GM18520 (cell line): ENCODE measurements around the gene PEX10.
"Not testable (repeated sequence)": the region's sequence is repeated elsewhere in the genome, so short reads cannot be mapped to it uniquely, and the experiment has no call there.

ENCODE experiments used
- ATAC-seq: cut with Tn5 transposase; IDR thresholded peaks from one replicate; pipeline ENCODE4 v1.9.1; 2021; ENCODE audit not compliant: unreplicated experiment

Gene PEX10

DNA sequence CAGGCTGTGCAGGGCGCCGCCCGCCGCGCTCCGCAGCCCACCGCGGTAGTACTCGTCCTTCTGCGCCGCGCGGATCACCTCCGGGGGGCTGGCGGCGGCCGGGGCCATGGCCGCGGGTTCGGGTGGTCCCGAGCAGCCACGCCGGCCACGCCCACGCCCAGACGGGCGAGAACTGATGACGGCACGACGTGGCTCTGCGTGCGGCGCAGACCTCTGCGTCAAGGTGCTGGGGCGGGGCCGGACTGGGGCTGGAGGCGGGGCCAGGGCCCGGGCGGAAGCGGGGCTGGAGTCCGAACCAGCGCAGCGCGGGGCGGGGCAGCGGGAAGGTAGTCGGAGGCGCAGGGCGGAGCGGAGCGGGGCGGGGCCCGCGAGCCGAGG is at the start of gene PEX10:
Gene PEX10, minus strand, starts transcription at position 170 of the 378 bp plus-strand sequence. Its CDS starts 62 bp downstream, at position 108.
- ATAC-seq: peak; percentile 65

DNA sequence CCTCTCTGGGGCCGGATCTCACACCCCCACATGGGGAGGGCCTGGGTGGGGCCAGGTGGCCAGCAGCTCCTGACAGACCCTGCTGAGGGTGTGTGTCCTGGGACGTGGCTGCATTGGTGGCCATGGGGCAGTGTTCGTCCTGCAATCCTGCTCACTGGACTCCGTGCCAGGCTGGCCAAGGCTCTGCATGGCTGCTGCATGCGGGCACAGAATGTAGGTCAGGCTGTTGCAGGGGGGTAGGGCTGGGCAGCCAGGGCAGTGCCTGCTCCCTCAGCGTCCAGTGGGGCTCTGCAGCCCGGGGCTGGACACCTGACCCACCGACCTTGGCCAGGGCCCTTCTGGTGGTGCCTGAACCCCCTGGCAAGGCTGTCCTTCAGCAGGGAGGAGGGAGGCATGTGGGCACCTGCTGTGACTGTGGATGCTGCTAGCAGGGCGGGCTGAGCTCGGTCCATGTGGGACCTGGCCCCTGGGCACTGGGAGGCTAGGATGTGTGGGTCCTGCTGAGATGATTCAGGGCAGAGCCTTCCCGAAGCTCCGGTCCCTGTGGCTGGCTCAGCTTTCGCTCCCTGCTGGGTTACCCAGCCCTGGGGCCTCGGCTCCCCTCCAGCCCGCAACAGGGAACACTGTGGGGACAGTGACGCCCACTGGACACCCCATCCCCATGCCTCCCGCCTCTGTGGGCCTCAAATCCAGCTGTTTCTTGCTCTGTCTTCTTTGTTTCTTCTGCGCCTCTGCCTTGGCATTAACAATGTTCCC is 48.8 kb upstream of the PEX10 start:
- no peak for ATAC-seq

DNA sequence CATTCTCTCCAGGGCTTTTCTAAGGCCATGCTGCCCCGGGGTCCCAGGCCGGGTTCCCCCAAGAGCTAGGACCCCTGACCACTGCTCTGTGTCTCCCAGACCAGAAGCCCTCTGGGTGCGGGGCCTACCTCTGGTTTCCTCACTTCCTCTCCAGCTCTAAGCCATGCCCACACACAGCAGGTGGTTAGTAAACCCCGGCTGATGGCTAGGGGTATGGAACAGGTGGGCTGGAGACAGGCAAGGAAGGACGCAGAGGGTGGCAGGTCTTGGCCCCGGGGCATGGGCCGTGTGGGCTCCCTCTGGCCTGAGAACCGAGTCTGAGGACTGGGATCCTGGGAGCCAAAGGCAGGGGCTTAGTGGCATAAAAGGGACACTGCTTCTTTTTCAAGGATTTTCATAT is 47.8 kb upstream of the PEX10 start:
- ATAC-seq: no peak

DNA sequence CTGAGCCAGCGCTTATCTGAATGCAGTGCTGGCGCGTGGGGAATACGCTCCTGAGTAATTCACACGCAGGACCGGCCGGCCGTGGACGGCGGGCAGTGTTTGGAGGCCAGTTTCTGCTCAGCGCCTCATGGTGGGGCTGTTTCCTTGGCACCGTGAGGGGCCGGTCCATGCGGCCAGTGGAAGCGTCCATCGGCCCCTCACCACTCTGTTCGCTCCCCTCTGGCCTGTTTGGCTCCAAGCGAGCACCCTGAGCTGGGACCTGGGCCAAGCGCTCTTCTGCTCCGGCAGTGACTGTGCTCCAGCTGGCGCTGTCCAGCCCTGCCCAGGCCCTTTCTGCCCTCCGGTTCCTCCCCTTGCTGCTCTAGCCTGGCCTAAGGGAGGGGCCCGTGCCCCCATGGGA is 47.4 kb upstream of the PEX10 start:
- no peak for ATAC-seq

DNA sequence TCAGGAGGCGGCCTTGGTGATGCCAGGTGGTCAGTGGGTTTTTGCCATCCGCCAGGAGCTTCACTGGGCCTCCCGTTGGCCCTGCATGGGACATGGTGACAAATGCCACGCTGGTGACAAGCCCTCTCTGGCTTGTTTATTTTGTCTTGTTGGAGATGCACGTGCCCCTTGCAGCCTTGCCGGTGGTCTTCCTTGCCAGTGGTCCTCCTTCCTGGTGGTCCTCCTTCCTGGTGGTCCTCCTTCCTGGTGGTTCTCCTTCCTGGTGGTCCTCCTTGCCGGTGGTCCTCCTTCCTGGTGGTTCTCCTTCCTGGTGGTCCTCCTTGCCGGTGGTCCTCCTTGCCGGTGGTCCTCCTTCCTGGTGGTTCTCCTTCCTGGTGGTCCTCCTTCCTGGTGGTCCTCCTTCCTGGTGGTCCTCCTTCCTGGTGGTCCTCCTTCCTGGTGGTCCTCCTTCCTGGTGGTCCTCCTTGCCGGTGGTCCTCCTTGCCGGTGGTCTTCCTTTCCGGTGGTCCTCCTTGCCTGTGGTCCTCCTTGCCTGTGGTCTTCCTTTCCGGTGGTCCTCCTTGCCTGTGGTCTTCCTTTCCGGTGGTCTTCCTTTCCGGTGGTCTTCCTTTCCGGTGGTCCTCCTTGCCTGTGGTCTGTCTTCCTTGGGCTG is 46.9 kb upstream of the PEX10 start:
- not testable (repeated sequence) for ATAC-seq

DNA sequence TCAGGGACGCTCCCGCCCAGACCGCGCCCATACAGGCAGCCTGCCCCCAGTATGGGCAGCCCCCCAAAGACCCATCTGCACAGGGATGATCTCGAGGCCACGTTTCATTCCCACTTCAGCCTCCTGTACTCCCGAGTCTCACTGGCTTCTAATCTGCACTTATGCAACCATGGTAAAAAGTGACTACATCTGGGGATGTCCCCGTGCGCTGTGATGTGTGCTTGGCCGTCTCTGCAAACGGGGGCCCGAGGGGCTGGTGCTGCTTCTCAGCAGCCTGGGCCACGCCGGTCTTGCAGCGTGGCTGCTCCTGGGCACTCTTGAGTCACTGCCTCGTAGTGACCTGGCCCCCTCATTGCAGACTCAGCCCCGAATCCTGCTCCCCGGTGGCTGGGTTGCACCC is 46.3 kb upstream of the PEX10 start:
- no peak for ATAC-seq

DNA sequence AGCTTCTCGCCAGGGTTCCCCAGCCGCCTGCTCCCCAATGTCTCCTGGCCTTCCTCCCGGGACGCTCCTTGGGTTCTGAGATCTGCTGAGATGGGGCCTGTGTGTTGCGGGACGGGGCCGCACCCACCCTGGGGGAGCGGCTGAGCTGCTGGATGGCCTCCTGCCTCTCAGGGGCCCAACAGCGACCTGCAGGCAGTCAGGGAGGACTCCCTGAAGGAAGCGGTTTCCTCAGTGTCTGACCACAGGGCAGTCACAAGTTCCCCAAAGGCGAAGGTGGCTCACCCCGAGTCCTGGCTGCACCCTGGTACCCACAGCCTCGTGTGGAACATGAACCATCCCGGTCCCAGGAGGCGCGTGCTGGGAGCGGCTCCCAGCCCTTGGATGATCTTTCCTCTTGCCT is 45.1 kb upstream of the PEX10 start:
- no peak for ATAC-seq

DNA sequence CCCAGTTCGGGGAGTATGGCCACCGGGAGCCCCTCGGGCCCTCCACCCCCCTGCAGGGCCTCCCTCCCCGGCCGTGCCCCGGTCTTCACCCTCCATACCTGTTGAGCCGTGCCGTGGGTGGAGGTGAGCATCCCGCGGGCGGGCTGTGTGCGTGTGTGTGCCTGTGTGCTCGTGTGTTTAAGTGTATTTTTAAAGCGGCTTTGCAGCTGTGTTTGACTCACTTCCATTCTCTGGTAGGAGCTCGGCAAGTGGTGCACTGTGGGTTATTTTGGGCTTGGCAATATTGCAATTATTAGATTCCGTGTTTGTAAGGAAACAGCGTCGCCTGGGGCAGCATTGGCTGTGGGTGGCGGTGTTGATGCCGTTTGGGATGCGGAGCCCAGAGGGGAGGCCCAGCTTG is 43.4 kb upstream of the PEX10 start:
- no peak for ATAC-seq

DNA sequence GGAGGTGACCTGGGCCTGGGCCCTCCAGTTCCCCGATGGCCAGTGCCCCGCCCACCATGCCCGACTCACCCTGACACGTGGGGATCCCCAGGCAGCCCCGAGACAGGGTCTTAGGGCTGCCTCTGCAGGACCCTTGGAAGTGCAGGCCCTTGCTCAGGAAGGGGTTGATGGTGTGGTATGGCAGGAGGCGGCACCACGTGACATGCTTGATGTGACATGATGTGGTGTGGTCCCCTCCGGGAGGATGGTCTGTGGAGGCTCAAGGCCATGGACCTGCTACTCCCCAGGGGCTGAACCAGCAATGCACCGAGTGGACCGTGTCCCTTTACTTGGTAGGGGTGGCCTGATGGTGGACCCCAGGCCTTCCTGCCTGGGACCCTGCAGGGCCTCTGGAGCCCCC is 41.9 kb upstream of the PEX10 start:
- no peak for ATAC-seq

DNA sequence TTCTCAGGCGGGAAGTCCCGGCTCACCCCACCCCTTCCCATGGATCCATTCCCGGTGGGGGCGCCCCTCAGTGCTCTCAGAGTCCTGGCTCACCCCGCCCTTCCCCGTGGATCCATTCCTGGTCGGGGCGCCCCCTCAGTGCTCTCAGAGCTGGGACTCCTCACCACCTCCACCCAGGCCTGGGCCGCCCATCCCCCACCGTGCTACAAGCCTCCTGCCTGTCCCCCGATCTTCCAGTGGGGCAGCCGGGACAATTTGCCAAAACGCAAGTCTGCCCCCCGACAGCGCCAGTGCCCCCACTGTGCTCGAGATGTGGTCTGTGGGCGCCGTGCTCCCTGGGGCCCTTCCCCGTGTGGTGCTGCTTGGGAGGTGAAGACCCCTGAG is 40.6 kb upstream of the PEX10 start:
- no peak for ATAC-seq

DNA sequence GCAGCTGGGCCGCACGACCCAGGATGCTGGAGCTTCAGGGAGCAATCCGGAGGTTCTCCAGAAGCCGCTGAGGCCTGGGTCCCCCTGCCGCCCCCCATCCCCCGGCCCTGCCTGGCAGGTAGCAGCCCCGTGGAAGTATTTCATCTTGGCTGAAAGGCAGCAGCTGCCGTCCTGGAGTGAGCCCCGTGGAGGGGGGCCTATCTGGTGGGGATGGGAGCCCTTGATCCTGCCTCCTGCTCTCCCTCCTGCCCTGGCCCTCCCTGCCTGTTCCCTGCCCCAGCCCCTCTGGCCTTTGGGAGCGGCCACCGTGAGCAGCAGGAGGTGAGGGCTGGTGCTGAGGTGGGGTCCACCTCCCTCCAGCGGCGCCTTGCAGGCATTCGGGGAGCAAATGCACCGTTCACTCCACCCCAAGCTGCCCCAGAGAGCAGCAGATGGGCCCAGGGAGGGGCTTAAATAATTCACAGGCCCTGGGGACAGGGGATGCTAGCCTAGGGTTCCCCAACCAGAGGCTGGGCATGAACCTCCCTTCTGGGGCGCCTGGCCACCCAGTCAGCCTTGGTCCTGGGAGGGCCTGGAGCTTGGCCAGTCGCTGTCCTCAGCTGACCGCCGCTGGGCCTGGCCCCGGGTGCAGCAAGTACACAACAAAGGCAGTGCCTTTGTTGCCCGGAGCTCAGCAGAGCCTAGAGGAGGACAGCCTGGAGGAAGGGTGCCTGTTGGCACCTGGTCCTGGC is 40.0 kb upstream of the PEX10 start:
- no peak for ATAC-seq

DNA sequence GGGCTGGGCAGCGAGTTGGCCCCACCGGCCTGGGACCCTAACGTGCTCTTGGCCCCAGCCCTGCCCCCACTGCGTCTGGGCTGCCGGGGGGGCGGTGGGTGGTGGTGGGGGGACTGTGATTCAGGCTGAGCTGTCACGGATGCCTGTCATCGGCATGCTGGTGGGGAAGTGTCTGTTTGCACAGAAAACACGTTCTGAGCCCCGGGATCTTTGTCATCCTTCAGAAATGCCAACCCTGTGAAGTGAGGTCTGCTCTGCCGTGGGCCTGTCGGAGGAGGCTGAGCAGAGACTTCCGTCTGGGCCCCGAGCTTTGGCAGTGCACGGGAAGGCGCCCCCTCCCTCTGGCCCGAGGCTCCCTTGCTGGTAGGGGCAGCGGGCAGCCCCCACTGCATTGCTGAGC is 39.4 kb upstream of the PEX10 start:
- no peak for ATAC-seq

DNA sequence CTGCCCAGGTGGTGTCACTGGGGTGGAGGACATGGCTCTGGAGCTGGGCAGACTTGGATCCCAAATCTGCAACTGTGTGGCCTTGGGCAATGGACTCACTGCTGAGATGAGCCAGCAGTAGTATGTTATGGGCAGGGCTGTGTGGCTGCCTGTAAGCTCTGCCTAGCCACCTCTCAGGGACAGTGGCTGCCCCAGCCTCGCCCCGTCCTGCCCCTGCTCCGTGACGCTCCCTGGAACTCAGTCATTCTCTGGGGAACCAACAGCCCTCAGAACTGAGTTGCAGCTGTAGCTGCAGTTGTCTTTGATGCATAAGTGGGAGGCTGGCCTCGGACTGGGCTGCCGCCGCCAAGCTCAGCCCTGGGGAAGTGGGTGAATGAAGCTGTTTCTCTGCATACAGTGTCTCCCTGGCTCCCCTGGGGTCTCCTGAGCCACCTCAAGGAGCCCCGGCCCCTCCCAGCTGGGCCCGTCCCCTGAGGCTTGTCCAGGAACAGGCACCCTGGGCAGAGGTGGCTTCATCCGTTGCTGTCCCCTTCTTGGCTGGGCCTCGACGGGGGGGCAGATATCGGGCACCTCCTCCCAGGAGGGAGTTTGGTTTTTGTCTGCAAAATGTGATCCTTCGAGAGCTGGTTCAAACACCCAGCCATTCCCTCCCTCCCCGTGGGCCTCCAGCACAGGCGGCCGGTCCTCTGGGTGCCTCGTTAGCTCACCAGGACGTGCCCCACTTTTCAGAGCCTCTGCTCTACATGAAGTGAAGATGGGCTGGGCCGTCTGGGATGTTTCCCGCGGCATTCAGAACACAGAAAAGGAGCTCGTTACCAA is 37.5 kb upstream of the PEX10 start:
- no peak for ATAC-seq

DNA sequence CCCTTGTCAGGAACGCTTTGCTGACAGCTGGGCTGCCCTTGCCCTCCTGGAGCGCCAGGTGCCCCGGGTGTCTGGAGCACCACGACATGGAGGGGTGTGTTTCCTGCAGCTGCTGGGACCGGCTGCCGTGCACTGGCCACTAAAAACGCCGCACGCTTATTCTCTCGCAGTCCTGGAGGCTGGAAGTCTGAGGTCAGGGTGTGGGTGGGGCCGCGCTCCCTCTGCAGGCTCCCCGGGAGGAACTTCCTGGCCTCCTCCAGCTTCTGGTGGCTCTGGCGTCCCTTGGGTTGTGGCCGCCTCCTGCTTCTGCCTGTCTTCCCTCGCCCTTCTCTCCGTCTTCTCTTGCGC is 35.7 kb upstream of the PEX10 start:
- ATAC-seq: no peak

DNA sequence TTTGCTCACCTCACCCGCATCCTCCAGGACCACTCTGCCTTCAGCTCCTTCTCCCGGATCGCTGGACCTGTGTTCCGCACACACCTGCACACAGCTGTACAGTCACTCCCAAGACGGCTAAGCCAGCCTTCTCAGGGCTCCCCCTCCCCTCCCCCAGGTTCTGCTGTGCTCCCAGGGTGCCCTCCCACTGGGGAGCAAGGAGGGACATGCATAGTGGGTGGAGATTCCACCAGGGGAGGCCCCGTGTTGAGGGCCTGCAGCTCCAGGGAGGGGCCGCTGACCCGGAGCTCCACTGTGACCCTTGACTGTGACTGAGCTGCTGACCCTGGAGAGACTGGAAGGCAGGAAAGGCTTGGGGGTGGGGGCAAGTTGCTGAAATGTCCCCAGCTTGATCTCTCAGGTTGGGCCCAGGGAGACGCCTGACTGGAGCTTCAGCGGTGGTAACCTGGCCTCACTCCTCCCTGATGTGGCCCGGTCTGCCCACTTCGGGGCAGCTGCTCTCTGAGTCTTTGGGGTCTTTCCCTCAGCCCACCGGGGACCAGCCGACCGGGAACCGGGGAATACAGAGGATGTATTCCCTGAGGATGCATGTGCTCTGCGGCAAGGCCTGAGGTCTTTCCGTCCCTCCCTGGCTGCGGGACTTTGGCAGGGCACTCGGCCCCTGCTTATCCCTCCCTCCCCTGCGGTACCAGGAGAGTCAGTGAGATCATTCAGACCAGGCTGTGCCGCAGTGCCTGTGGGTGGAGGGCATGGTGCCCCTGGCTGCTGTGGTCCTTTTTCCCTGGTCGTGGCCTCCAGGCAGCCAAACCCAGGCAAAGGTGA is 35.1 kb upstream of the PEX10 start:
- ATAC-seq: no peak

DNA sequence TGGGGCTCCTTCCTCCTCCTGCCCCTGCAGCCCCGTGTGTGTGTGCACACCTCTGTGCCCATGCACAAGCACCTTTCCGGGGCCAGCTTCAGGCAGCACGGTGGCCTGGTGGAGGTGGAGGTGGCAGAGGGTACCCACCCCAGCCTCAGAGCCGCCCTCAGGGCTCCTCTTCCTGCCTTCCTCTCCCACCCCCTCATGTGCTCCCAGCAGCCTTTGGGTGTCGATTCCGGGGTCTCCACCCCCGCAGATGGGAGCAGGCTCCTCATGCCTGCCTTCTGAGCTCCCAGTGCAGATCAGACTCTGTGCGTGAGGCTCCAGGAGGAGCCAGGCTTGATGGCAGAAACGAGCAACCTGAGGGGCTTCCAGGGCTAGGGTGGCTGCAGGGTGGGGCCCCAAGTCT is 34.5 kb upstream of the PEX10 start:
- no peak for ATAC-seq

DNA sequence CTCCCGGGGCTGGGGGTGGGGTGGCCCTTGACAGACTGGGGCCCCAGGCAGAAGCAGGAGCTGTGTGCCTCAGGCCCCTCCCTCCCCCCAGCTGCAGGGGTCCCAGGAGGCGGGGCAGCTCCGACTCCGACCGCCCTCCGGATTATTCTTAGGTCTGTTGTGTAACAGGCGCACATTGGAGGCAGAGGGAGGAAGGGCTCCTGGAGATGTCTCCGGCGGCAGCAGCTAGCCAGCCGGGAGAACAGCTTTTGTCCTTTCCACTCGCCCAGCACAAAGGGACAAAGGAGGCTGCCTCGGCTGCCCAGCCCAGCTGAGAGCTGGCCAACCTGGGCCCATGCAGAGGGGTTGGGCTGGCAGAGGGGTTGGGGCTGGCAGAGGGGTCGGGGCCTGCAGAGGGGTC is 34.0 kb upstream of the PEX10 start:
- no peak for ATAC-seq

DNA sequence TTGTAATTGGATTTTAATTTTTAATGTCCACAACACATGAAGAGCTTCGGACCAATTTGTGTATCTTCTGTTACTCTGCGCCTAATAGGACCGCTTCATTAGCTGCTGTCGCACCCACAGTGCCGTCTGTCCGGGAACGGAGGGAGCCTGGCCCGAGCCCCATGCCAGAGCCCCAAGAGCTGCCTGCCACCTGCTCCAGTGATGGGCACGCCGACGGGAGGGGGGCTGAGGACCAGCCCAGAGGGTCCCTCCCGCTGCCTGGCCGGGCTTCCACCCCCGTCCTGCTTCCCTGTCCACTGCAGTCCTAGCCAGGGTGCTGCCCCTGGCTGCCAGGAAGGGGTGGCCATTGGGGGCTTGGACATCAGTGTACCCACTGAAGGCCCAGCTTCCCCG is 33.5 kb upstream of the PEX10 start:
- ATAC-seq: no peak

DNA sequence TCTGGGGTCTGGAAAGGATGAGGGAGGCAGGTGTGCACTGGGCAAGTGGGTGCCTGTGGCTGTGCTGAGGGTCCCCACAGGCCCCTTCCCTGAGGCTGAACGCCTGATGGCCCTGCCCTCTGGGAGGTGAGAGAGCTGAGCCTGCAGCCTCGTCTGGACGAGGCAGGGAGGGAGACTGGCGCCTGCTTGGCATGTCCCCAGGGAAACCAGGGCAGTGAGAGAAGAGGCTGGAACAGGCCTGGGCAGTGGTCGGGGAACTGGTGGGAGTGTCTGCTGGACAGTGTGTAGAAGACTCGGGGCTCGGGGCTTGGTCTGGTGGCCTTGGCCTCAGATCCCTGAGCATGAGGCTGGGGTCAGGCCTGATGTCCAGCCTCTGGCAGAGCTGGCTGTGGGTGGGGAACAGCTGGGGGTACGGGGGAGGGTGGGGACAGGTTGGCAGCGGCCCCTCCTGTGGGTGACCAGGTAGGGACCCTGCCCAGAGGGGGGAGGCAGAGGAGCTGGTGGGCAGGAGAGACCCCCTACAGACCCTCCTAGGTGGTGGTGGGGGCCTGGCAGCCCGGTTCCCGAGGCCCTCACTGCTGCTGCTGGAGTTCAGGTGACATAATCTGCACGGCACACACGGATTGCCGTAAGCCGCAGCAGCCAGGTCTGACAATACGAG is 32.9 kb upstream of the PEX10 start:
- ATAC-seq: no peak

DNA sequence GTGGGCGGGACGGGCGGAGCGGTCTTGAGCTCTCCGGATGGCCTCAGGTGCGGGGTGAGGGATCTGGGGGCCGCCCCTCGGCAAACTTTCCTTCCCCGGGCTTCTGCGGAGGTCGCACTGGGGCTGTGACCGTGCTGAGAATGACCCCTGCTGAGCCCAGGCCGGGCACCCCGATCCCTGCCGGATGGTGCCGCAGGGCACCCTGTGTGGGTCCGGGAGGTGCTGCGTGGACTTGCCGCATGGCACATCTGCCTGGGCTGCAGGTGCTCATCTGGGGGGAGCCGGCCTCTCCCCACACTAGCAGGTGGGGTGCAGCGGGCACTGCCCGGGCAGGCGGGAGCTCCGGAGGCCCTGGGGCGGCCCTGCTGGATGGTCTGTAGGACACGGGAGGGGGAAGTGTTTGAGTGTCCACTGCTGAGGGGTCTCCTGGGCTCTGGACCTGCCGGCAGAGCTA is 31.8 kb upstream of the PEX10 start:
- no peak for ATAC-seq
